Gastroesophageal sphincter (tissue), 3 donors: Measurements from ENCODE around the gene ARRDC5.

Experiments used
- CTCF ChIP-seq, 4 experiments: fragments of 200-600 bp in 2 of 4; fragments of 450-650 bp in 2 of 4; sonication (generic) in 1 of 4; IDR thresholded peaks; one replicate each; pipeline ENCODE4 v1.5.1; 2017 to 2019; ENCODE audit warnings: antibody characterized with exemption in 4 of 4, mild to moderate bottlenecking in 2 of 4, moderate library complexity in 2 of 4
- POLR2A ChIP-seq, 2 donors: fragments of 450-650 bp; IDR thresholded peaks; one replicate each; pipeline ENCODE4 v1.6.1; 2017; ENCODE audit warnings: antibody characterized with exemption in 2 of 2, mild to moderate bottlenecking in 2 of 2, moderate library complexity in 1 of 2

GRCh38 chr19:4877753-4878490 lies 24.8 kb downstream of the ARRDC5 start:
- TF ChIP-seq CTCF (IDR thresholded peaks at IDR 0.05), result no peak
- TF ChIP-seq POLR2A (IDR thresholded peaks at IDR 0.05), result no peak
